Neural cell (in vitro differentiated cells): ENCODE results near the gene TBL1X. TPM values are rescaled to one million over a fixed set of nuclear protein-coding genes. Genes with fewer than 3 reads are reported as not detected.

Source experiments
- H2AFZ ChIP-seq: fragments of 200-600, 300-800 bp; sonication (generic), shearing (Covaris generic); 2 replicates; pipeline ENCODE4 v1.6.0; 2014; ENCODE audit warnings: low read depth, mild to moderate bottlenecking, antibody characterized with exemption, low read length, moderate library complexity
- H3F3A ChIP-seq: fragments of 200-600 bp; shearing (Covaris generic); 2 replicates; pipeline ENCODE4 v1.6.1; 2016; ENCODE audit warnings: mild to moderate bottlenecking, moderate library complexity, mixed read lengths, antibody characterized with exemption, low read length; ENCODE audit not compliant: insufficient read depth, poor library complexity, severe bottlenecking
- H3K27ac ChIP-seq: fragments of 200-600, 300-800 bp; sonication (generic), shearing (Covaris generic); 2 replicates; pipeline ENCODE4 v1.5.1; 2014; ENCODE audit warnings: mild to moderate bottlenecking, low read length, moderate library complexity
- H3K27me3 ChIP-seq: fragments of 300-800, 200-600 bp; sonication (generic), shearing (Covaris generic); 2 replicates; pipeline ENCODE4 v1.6.0; 2014; ENCODE audit warnings: mild to moderate bottlenecking, low read depth, low read length, moderate library complexity; ENCODE audit not compliant: insufficient read depth
- H3K36me3 ChIP-seq: fragments of 300-800, 200-600 bp; sonication (generic), shearing (Covaris generic); 2 replicates; pipeline ENCODE4 v1.5.1; 2014; ENCODE audit warnings: mild to moderate bottlenecking, antibody characterized with exemption, low read length, moderate library complexity; ENCODE audit not compliant: insufficient read depth
- H3K4me2 ChIP-seq: fragments of 300-800, 200-600 bp; sonication (generic), shearing (Covaris generic); 2 replicates; pipeline ENCODE4 v1.6.0; 2014; ENCODE audit warnings: mild to moderate bottlenecking, low read length
- H3K4me3 ChIP-seq: fragments of 300-800, 200-600 bp; sonication (generic), shearing (Covaris generic); 2 replicates; pipeline ENCODE4 v1.5.1; 2014; ENCODE audit warnings: mild to moderate bottlenecking, low read length, moderate library complexity
- H3K79me2 ChIP-seq: fragments of 200-600 bp; shearing (Covaris generic); replicated peaks from 2 replicates; pipeline ENCODE4 v1.6.0; 2014; ENCODE audit warnings: mild to moderate bottlenecking, low read length, moderate library complexity; ENCODE audit not compliant: insufficient read depth
- H3K9ac ChIP-seq: fragments of 300-800, 200-600 bp; sonication (generic), shearing (Covaris generic); 2 replicates; pipeline ENCODE4 v1.6.1; 2016; ENCODE audit warnings: mild to moderate bottlenecking, low read length, mixed read lengths
- H3K9me2 ChIP-seq: fragments of 200-600 bp; shearing (Covaris generic); 2 replicates; pipeline ENCODE4 v1.6.1; 2016; ENCODE audit warnings: mild to moderate bottlenecking, low read length, mixed read lengths; ENCODE audit not compliant: insufficient read depth
- H3K9me3 ChIP-seq: fragments of 200-600, 300-800 bp; sonication (generic), shearing (Covaris generic); 2 replicates; pipeline ENCODE4 v1.6.1; 2016; ENCODE audit warnings: mild to moderate bottlenecking, mixed run types, low read length, moderate library complexity, mixed read lengths
- H4K20me1 ChIP-seq: fragments of 200-600 bp; shearing (Covaris generic); 2 replicates; pipeline ENCODE4 v1.6.1; 2016; ENCODE audit warnings: mild to moderate bottlenecking, mixed run types; ENCODE audit not compliant: insufficient read depth
- CTCF ChIP-seq: fragments of 450-650 bp; IDR thresholded peaks from 2 replicates; pipeline ENCODE4 v1.5.1; 2014; ENCODE audit warnings: antibody characterized with exemption, mild to moderate bottlenecking, moderate library complexity; ENCODE audit not compliant: poor library complexity, severe bottlenecking
- EP300 ChIP-seq: fragments of 450-650 bp; conservative IDR thresholded peaks from 2 replicates; pipeline ENCODE4 v1.6.1; 2014; ENCODE audit warnings: antibody characterized with exemption, mild to moderate bottlenecking, moderate library complexity; ENCODE audit not compliant: poor library complexity, severe bottlenecking
- EZH2 ChIP-seq: fragments of 200-600, 300-800 bp; shearing (Covaris generic), sonication (generic); IDR thresholded peaks from 2 replicates; pipeline ENCODE4 v1.6.1; 2014; ENCODE audit warnings: antibody characterized with exemption, low read length, borderline replicate concordance, mild to moderate bottlenecking; ENCODE audit not compliant: insufficient read depth, poor library complexity, severe bottlenecking
- MXI1 ChIP-seq: fragments of 450-650 bp; conservative IDR thresholded peaks from 2 replicates; pipeline ENCODE4 v1.6.1; 2014; ENCODE audit warnings: antibody characterized with exemption, mild to moderate bottlenecking; ENCODE audit not compliant: poor library complexity, severe bottlenecking
- POLR2AphosphoS5 ChIP-seq: IDR thresholded peaks from 2 replicates; pipeline ENCODE4 v1.6.1; 2012
- RAD21 ChIP-seq: fragments of 450-650 bp; conservative IDR thresholded peaks from 2 replicates; pipeline ENCODE4 v1.6.1; 2014; ENCODE audit warnings: antibody characterized with exemption, mild to moderate bottlenecking, moderate library complexity
- SMC3 ChIP-seq: fragments of 450-650 bp; conservative IDR thresholded peaks from 2 replicates; pipeline ENCODE4 v1.6.1; 2014; ENCODE audit warnings: antibody characterized with exemption, mild to moderate bottlenecking, moderate library complexity; ENCODE audit not compliant: poor library complexity
- TAF1 ChIP-seq: IDR thresholded peaks from 2 replicates; pipeline ENCODE4 v1.6.1; 2012; ENCODE audit warnings: low read depth
- polyA plus RNA-seq: library from polyadenylated mRNA; depleted of rRNA; stranded (reverse); fragments of >200 nt; gene quantifications from 2 replicates; pipeline ENCODE4 v1.2.3, GENCODE V29; 2014
- TF ChIP-seq, protein P1 (sequence below): IDR thresholded peaks from 2 replicates; pipeline ENCODE4 v1.6.1; 2012; ENCODE audit warnings: borderline replicate concordance

The TBL1X gene
- polyA plus RNA-seq, 1 donor from 2014 or later, result 2.2 TPM

DNA sequence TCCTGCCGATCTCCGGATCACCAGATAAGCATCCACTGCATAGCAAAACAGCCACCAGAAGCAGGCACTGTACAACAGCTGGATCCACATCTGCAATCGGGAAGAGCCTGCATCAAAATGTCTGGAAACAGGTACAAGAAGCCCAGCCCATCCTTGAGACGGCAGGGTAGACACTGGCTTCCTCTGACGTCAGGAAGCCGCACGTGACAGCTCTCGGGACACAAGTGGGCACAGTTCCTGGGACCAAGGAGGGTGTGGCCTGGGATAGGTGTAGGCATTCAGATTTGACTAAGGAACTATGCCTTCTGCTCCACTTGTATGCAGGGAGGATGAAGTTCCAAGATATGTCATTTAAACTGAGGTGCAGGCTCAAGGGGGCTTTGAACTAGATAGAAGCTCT is 294.5 kb downstream of the TBL1X start:
- Histone ChIP-seq H3K27ac (no peak overlapping the region), H3K4me2 (no peak overlapping the region), H3K9me3 (no peaks in the 10 kb centered on the region), H3K27me3 (no peaks in the 10 kb centered on the region), H2AFZ (no peak overlapping the region), H3K9me2 (no peaks in the 10 kb centered on the region), H3K9ac (no peak overlapping the region), H3K4me3 (no peak overlapping the region), H3K36me3 (no peaks in the 10 kb centered on the region), H4K20me1 (no peaks in the 10 kb centered on the region), H3F3A (no peaks in the 10 kb centered on the region), H3K79me2 (no peaks in the 10 kb centered on the region)
- TF ChIP-seq SMC3, result no peak
- TF ChIP-seq TAF1, result no peak
- no peak for TF ChIP-seq MXI1
- no peak for TF ChIP-seq CTCF
- TF ChIP-seq EZH2, result no peak
- no peak for TF ChIP-seq RAD21
- TF ChIP-seq EP300, result no peak
- TF ChIP-seq, protein P1, sequence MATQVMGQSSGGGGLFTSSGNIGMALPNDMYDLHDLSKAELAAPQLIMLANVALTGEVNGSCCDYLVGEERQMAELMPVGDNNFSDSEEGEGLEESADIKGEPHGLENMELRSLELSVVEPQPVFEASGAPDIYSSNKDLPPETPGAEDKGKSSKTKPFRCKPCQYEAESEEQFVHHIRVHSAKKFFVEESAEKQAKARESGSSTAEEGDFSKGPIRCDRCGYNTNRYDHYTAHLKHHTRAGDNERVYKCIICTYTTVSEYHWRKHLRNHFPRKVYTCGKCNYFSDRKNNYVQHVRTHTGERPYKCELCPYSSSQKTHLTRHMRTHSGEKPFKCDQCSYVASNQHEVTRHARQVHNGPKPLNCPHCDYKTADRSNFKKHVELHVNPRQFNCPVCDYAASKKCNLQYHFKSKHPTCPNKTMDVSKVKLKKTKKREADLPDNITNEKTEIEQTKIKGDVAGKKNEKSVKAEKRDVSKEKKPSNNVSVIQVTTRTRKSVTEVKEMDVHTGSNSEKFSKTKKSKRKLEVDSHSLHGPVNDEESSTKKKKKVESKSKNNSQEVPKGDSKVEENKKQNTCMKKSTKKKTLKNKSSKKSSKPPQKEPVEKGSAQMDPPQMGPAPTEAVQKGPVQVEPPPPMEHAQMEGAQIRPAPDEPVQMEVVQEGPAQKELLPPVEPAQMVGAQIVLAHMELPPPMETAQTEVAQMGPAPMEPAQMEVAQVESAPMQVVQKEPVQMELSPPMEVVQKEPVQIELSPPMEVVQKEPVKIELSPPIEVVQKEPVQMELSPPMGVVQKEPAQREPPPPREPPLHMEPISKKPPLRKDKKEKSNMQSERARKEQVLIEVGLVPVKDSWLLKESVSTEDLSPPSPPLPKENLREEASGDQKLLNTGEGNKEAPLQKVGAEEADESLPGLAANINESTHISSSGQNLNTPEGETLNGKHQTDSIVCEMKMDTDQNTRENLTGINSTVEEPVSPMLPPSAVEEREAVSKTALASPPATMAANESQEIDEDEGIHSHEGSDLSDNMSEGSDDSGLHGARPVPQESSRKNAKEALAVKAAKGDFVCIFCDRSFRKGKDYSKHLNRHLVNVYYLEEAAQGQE, result no peak
- TF ChIP-seq POLR2AphosphoS5, result no peak

DNA sequence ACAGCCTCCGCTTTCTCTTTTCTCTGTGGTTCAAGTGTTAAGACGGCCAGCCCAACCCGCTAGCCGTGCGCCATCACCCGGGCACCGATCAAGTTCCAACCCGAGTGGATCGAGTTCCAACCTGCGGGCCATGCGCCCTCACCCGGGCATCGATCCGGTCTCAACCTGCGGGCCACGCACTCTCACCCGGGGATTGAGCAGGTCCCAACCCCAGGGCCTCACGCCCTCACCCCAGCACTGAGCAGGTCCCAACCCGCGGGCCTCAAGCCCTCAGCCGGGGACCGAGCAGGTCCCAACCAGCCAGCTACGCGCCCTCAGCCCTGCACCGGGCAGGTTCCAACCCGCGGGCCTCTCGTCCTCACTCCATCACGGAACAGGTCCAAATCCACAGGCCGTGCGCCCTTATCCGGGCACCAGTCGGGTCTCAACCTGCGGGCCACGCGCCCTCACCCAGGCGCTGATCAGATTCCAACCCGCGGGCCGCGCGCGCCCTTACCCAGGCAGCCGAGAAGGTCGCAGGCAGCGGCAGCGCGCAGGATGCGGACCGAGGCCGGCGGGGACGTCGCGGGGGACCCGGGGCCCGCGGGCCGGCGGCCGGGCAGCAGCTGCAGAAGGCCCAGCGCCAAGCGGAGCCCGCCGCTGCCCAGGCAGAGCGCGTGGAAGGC is 300.3 kb downstream of the TBL1X start:
- Histone ChIP-seq H3F3A (no peaks in the 10 kb centered on the region), H3K4me3 (no peak overlapping the region), H3K36me3 (no peaks in the 10 kb centered on the region), H3K9me2 (no peaks in the 10 kb centered on the region), H3K79me2 (no peaks in the 10 kb centered on the region), H2AFZ (no peak overlapping the region), H3K4me2 (no peak overlapping the region), H3K9me3 (no peaks in the 10 kb centered on the region), H3K9ac (no peak overlapping the region), H3K27me3 (no peaks in the 10 kb centered on the region), H3K27ac (no peak overlapping the region), H4K20me1 (no peaks in the 10 kb centered on the region)
- TF ChIP-seq POLR2AphosphoS5, result no peak
- no peak for TF ChIP-seq MXI1
- no peak for TF ChIP-seq EP300
- no peak for TF ChIP-seq TAF1
- TF ChIP-seq EZH2, result no peak
- TF ChIP-seq, protein P1, result no peak
- no peak for TF ChIP-seq RAD21
- no peak for TF ChIP-seq CTCF
- no peak for TF ChIP-seq SMC3
